HG03575 (cell line): Measurements from ENCODE around the gene FOXA2.

Source experiments
- ATAC-seq: cut with Tn5 transposase; IDR thresholded peaks from one replicate; pipeline ENCODE4 v1.9.1; 2021; ENCODE audit not compliant: unreplicated experiment, insufficient number of reproducible peaks, low FRiP score; ENCODE audit errors: extremely low read depth

The FOXA2 gene

GRCh38 chr20:22574545-22575086 lies 9.8 kb downstream of the FOXA2 start:
- no peak for ATAC-seq

DNA sequence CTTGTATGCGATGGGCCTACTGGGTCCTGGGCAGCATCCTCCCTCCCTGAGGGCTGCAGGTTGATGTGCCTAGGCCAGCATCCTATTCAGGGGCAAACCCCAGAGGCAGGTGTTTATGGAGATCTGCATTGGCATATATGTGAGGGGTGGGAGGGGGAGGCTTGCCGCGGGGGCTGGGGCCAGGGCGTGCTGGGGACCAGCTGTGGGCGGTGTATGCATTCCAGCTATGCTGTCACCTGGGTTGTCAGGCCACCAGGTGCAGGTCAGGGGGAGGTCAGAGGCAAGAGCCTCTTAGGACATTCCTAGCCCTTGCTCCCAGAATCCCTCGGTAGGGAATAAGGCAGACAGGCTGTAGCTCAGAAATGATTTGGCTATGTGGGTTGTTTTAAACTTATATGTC lies 11.9 kb downstream of the FOXA2 start:
- ATAC-seq = no peak

- ATAC-seq = no peak
Measured at GRCh38 chr20:22572023-22572422, 12.3 kb downstream of the FOXA2 start.

GRCh38 chr20:22569353-22569752 lies 15.0 kb downstream of the FOXA2 start:
- ATAC-seq = no peak

DNA sequence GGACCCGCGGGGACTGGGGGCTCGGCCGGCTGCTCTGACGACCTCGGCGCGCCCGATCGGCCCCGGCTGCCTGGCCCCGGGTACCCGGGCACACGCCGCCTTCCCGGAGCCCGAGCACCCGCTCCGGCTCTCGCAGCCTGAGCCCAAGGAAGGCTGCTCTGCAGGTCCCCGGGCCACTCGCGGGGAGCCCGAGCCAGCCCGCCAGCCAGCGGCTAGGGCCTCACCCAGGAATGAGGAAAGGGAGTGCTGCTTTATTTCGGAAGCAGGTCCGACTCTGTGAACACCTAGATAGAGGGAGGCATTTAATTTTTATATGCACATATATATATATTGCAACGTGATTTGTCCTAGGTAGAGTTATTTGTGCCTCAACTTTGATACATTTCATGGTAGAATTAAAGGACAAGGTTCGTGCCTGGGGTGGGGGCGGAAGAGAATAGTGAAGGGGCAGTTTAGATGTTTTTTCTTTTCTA lies 15.5 kb downstream of the FOXA2 start:
- ATAC-seq = no peak

DNA sequence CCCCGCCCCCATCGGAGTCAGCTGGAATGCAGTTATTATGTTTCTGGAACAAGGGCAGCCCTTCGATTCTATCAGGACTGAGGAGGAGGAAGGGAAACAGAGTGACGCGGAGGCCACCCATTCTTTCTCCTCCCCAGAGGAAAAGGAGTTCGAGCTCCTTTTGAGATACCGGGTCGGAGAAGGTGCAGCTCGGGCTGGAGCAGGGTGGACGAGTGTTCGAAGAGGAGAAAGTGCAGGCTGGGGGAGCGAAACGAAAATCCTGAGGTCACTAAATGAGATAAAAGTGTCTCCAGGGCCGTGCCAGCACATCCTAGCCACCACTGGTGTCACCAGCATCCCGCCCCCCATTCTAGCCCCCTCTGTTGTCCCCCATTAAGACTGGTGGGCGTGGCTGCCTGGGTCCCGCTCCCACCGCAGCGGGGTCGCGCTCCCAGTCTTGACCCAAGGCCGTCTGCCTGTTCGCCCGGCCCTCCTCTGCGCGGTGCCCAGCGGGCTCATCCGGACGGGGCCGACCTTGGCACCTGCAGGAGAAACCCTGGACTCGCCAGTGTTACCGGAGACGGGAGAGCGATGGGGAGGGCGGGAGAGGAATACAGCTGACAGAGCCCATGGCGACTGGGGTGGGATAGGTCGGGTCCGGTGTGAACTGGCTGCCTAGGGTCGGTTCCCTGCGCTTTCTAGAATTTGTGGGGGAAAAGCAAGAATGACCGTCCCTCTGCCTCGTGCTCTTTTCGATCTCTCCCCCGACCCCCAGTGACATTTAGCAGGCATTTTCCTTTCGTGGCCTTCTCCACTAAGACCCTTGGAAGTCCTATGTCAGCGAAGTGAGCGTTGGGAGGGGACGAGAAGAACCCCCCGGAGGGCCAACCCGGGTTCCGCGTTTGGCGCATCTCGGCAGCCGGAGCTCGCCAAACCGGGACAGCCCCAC lies 16.2 kb downstream of the FOXA2 start:
- ATAC-seq = no peak

GRCh38 chr20:22566876-22567658 lies 17.3 kb downstream of the FOXA2 start:
- no peak for ATAC-seq

DNA sequence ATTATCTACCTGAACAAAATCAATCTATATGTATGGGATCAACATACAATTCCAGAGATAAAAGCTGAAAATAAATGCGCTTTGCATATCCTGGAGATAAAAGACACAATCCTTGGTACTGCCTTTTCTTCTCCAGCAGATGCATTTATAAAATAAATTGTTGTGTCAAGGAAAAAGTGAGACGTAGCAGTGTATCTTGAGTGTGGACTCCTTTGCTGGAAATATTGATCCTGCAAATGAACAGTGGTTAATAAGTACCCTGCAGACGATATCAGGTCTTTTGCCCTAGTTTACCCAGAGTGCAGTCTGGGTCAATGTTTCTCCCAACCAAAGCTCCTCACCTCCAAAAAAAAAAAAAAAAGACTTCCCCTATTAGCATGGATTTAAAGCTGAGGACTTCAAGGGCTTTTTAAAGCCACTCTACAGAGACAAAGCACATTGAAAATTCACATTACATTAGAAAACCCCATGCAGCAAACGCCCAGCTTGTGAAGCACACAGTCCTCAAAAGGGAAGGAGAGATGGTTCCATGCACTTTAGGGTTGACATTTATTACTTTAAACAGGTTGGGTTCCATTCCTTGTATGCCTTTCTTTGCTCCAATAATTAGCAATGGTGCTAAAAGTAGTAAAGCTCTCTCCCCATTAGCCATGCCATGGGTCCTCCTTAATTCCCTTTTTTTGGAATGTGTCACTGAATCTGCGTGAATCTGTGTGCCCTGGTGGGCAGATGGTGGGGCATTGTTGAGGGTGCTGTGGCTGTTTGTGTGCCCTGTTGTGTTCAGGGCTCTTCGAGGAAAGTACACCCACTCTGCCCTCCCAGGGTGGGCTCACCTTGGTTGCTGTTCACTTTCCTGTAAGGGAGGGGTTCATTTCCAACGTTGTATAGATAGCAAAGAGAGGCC lies 21.1 kb downstream of the FOXA2 start:
- ATAC-seq = no peak

- no peak for ATAC-seq
Measured at GRCh38 chr20:22562620-22563019, 21.8 kb downstream of the FOXA2 start.

DNA sequence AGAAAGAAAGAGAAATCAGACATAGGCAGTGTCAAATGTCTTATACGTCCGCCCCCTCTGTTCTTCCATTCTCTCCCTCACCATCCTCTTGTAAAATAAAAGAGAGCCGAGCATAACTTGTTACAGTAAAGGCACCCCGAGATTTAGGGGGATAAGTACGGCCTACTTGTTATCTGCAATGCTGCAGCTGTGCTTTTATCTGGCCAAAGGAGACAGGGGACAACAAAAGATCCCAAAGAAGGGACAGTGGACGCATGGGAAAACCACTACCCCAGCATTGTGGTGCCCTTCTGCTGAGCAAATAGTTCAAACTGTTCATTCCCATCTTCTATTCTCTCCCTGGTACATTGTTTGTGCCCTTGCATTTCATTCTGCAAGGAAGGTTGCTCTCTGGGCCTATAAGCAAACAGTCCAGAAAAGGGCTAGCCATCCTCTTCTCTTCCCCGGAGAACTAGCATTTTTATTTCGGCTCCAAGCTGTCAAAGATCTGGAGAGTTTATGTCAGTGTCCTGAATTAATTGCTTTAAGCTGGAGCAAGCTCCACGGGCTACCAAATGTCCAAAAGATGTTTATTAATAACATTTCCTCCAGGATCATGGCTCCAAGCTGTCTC lies 22.3 kb downstream of the FOXA2 start:
- no peak for ATAC-seq

DNA sequence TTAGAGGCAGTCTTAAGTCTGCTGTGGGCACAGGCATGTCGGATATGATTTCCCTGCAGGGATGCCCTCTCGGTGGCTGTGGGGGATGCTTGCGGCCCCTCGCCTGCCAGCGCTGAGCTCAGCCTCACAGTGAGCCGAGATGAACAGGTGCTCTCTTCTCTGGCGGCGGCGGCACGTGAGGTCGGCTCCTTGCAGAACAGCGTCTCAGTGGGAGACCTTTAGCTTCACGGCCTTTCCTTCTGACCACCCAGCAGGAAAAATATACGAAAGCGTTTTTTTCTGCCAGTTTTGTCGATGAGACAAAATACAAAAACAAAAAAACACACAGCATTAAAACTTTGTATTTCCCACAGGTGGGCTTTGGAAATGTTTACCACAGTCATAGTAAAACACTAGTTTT lies 23.6 kb downstream of the FOXA2 start:
- ATAC-seq = no peak

GRCh38 chr20:22559711-22560318 lies 24.6 kb downstream of the FOXA2 start:
- ATAC-seq = no peak

DNA sequence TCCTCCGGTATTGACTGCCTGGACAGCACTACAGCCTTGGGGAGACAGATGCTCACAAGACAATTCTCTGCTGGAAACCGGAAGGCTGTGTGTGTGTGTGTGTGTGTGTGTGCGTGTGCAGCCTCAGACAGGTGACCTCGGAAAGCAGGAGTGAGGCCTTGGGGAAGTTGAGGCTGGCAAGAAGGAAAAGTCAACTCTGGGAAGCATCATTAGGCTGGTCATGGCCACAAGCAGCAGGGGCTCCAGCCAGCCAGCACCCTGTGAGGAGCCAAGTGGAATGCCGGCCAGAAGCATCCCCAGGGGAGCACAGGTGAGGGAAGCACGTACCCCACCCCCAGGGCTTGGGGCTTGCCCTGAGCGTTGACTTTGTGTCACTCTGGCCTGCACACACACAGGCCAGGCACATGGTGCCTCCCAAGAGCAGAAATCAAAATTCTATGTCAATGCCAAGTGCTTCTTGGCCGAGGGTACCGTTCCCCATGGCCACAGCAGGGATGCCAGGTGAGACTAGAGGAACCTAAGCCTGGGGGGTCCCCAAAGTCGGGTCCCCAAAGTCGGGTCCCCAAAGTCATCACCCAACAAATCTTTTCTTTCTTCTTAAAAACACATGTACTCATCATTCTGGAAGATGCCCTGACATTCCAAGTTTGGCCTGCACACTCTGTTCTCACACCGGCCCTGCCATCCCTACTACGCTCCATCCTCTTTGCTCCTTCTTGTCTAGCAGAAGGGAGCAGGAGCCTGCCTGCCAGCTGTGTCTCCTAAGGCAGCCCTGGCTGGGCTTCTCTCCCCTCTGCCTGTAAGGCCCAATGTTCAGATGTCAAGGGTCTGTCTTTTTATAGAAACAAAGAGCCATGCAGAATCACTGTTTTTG lies 26.7 kb downstream of the FOXA2 start:
- ATAC-seq = no peak

- ATAC-seq = no peak
Measured at GRCh38 chr20:22556565-22557056, 27.8 kb downstream of the FOXA2 start.

DNA sequence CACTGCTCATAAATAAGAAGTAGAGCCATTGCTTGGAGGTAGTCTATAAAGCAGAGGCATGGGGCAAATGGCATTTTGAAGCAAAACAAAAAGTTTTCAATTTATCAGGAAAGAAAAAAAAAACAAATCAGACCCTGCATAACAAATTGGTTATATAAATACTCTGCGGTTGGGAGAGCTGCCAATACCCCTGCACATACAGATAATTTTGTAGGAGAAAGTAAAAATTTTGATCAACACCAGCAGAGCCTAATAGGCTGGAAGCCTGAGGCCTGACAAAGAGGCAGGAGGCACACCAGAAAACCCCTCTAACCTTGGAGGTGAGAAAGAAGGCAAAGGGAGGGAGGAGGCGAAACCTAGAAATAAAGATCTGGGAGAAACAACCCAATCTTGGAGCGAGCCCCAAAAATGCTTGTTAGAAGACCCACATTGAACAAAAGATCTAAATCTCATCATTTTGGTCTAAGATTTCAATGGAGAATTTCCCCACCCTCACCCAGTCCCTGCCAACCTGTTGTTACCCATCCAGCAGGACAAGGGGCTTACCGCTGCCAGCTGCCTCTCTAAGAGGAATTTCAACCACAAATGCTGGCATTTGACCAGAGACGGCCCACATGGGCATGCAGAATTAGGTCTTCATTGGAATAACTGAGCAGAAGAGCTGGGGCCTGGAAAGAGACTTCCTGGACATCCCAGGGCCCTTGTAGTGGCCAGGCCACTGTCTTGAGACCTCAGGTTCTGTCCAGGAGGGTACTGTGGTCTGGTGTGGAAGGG lies 28.4 kb downstream of the FOXA2 start:
- no peak for ATAC-seq

DNA sequence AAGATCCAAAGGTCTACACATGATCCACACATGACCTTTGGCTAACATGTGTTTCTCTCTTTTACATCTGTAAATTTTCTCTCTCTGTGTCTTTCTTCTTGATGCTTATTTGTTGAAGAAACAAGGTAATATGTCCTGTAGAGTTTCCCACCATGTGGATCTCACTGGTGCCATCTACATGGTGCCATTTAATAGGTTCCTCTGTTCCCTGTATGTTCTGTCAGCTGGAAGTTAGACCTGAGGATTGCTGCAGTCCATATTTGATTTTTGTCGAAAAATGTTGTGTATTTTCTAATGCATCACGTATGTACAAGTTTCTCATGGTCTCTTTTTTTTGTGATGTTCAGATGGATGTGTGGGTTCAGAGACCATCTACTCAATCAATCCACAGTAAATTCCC lies 30.0 kb downstream of the FOXA2 start:
- ATAC-seq = no peak
